ENCODE results near the gene GPR39.

Gene GPR39

DNA sequence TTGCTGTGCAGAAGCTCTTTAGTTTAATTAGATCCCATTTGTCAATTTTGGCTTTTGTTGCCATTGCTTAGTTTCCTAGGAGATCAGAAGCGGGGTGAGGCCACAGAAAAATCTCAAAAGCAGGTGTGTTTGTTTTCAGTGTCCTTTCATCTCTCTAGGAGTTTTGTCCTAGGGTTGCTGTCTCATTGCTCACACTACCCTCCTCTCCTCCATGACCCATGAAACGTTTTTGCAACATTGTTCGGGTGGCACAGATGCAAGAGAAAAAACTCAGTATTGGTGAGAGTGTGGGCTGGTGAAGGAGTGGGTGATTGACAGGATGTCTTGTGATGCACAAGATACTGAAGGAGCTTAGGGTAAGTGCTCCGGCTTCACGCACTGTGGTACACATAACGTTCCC lies 149.8 kb downstream of the GPR39 start:
- no peak for DNase-seq (ENCODE audit: low read depth in 3 of 3)

DNA sequence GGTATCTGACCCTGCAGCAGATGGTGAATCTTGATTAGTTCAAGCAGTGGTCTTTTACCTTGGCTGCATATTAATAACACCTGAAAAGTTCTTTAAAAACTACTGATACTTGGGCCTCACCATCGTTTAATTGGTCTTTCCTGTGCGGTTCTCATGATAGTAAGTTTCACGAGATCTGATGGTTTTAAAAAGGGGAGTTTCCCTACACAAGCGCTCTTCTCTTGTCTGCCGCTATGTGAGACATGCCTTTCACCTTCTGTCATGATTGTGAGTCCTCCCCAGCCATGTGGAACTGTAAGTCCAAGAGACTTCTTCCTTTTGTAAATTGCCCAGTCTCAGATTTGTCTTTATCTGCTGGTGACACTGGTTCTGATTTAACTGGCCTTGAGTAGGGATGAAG lies 151.1 kb downstream of the GPR39 start:
- no peak for DNase-seq (ENCODE audit: low read depth in 3 of 3)

DNA sequence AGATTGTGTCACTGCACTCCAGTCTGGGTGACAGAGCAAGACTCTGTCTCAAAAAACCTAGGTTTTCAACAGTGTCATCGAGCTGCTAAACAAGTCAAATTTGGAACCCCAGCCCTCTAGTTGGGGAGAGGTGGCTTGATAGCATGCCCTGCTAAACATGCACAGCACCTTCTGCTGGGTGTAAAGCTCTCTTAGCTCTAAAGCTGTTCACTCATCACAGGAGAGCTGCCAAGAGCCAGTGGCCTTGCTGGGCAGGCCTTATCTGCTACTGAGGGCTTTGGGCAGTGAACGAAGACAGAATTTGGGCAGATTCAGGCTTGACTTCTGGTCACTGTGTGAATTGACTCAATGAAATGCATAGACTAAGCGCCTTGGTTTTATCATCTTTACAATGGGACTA lies 152.1 kb downstream of the GPR39 start:
- DNase-seq (ENCODE audit: low read depth in 3 of 3) = no peak

DNA sequence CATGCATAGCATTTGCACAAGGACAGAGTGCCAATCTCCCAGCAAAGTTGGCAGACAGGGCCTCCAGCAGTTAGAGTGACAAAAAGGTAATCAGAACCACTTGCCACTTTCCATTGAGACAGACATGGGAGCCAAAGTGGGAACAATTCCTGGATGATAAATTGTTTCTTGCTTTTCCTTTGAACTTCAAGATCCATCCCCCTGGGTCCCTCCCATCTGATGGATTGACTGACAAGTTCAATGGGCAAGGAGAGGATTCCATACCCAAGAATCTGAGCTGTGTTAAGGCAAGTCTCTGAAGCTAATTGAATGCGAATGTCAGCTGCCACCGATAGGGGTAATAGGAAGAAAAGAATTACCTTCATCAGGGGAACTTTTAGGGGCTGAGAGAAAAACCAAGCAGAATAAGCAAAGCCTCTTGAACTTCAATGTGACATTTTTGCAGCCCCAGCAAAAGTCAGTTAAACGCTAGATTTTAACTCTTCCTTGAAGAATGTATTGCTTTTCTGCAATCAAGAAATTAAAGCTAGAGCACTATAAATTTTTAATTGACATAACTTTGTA lies 156.9 kb downstream of the GPR39 start:
- DNase-seq (ENCODE audit: low read depth in 3 of 3) = no peak

DNA sequence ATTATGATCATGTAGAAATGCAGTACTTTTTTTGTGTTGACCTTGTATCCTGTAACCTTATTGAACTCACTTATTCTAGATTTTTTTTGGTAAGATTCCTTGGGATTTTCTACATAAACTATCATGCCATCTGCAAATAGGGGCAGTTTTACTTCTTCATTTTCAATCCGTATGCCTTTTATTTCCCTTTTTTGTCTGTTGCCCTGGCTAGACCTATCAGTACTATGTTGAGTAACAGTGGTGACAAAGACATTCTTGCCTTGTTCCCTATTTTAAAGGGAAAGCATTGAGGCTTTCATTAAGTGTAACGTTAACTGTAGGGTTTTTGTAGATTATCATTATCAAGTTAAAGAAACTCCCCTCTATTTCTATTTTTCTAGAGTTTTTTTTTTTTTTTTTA lies 161.1 kb downstream of the GPR39 start:
- DNase-seq (ENCODE audit: low read depth in 3 of 3) = no peak

DNA sequence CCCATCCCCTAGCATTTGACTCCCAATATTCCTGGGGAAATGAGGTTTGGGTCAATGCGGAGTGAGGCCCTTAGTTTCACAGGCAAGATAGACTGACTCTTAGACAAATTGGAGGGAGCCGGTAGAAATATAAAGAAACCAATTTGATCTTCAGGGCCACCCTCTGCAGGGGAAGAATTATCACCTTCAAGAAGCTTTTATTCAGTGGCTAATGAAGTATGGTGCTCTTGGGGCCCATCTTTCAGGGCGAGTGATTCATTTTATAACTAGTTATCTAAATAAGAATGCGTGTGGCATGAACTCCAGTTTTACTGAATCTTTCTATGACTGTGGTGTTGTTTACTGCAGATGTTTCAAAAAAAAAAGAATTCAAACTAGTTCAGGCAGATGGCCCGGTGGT lies 165.0 kb downstream of the GPR39 start:
- DNase-seq (ENCODE audit: low read depth in 3 of 3) = no peak

DNA sequence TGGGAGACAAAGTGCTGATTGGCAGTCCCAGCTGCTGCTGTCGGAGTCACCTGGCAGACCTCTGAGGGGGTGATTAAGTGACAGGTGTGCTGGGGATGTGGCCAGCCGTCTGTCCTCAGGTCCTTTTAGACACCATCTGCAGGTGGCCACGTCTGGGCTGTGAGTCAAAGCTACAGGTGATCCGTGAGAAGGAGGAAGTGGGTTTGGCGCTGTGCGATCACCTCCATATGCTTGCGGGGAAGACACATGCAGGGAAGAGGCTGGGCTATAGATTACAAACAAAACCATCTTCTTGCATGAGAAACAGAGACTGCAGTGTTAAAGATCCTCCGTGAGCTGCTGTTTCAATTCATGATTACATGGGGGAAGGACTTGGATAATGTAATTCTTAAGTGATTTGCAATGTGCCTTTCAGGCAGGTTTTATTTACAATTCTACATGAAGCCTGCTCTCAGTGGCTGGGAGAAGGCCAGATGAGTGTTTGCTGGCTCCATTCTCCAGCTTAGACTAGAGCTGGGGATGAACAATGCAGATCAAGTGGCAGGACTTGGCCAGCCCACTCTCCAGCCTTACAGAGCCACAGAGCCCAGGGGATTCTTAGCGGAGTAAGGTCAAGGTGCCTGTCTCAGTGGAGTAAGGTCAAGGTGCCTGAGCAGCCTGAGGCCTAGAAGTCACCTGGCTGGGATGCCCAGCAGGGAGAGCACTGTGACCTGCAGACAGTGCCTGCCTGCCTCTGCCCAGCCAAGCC lies 165.6 kb downstream of the GPR39 start:
- no peak for DNase-seq (ENCODE audit: low read depth in 3 of 3)

DNA sequence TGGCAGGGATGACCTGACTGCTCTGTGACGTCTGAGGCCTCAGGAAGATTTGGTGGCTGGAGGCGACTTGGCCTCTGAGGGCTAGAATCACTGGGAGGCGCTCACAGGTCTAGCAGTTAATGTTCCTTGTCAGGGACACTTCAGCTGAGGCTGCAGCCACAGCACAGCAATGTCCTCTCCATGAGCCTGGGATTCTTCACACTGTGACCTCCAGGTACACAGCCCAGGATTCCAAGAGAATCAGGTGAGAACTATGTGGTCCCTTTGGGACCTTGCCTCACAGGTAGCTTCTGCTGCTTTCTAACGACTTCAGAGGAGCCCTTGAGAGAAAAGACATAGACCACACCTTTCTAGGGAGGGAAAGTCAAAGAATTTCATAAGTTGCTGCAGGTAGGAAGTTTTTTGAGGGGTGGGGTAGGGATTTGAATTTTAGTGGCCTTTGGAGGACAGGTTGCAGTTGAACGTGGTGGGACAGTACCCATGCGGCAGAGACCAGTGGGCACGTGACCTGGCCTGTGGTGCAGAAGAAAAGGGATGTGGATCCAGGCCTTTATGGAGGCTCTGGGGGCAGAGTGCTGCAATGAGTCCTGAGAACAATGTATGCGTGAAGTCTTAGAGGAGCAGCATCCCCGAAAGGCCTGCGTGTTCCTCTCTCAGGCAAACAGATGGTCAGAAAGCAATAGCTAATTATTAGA lies 167.2 kb downstream of the GPR39 start:
- DNase-seq (ENCODE audit: low read depth in 3 of 3) = no peak

DNA sequence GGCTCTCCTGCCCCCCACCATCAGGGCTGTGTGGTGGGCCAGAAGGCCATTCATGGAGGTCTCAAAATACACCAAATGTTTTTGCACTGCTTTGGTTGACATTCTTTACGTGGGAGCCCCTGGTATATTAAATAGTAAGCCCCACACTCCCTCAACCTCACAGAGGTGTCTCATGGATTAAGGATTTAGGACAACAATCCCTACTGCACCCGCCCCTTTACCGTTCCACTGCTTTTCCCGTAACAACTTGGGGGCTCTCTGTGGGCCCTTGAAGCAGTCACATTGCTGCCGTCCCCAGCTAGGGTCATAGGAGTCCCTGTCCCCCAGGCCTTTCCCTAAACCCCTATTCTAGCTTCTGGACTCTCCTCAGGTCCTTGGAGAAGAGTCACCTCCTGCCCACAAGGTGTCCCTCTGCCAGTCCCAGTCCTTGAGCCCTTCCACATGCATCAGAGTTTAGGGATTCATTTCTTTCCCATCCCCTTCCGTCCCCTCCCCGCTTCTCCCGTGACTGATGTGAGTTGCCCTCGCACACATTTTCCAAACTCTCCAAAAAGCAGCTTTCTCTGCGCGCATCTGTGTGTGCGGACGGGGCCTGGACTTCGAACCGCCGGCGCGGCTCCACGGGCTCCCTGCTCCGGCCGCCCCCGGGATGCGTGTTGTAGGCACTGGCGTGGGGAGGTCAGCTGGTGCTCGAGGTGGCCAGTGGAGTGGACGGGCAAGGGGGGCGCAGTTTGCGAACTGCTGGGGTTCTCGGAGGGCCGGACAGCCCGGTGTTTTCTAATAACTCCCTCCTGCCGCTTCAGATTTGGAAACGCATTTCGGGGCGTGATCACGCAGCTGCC lies 168.6 kb downstream of the GPR39 start:
- no peak for DNase-seq (ENCODE audit: low read depth in 3 of 3)

DNA sequence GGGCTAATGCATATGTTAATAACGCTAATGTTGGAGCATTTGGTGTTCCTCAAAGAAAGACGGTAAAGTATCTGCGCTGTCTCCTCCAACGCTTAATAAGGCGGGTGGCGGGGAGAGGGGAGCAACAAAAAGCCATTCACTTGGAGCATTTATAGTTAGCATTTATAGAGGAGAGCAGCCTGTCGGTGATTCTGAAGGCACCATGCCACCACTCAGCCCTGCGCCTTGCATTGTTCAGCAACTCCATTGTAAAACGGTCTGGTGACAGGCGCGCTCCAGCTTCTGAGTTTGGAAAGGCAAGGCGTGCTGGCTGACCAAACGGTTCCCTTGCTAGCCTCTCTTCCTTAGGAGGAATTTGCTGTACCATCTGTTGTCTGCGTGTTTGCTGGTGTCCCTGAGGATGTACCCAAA lies 169.5 kb downstream of the GPR39 start:
- no peak for DNase-seq (ENCODE audit: low read depth in 3 of 3)

DNA sequence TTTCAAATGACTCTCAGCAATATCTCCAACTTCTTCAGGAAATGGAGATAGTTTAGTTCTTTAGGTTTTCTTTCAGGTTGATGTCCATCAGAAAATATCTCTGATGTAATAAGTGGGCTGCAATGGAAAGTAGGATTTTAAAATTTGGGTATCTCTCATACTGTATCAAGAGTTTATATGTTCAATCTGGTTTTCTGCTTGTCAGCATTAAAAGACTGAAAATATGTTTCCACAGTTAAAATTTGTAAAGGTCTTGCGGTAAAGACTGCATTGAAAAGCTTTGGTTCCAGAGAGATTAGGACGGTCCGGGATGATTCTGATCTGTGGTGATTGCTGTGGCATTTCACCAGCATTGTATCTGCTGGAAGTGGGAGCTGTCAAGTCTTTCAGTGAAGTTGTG lies 170.2 kb downstream of the GPR39 start:
- DNase-seq (ENCODE audit: low read depth in 3 of 3) = no peak

DNA sequence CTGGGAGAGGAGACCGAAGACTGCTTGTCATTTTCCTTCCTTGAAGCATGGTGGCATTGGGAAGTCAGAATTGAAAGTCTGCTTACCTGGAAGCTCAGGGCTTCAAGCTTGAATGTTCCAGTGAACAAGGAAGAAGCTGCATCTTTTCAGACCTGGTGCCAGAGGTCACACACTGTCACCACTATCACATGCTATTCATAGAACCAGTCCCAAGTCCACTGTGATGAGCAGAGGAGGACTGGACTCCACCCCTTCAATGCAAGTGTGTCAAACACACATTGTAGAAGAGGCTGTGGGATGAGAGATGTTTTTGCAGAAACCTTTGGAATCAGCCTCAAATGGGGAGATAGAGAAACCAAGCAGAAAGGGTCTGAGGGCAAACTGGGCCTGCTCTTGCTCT lies 172.0 kb downstream of the GPR39 start:
- DNase-seq (ENCODE audit: low read depth in 3 of 3) = no peak

DNA sequence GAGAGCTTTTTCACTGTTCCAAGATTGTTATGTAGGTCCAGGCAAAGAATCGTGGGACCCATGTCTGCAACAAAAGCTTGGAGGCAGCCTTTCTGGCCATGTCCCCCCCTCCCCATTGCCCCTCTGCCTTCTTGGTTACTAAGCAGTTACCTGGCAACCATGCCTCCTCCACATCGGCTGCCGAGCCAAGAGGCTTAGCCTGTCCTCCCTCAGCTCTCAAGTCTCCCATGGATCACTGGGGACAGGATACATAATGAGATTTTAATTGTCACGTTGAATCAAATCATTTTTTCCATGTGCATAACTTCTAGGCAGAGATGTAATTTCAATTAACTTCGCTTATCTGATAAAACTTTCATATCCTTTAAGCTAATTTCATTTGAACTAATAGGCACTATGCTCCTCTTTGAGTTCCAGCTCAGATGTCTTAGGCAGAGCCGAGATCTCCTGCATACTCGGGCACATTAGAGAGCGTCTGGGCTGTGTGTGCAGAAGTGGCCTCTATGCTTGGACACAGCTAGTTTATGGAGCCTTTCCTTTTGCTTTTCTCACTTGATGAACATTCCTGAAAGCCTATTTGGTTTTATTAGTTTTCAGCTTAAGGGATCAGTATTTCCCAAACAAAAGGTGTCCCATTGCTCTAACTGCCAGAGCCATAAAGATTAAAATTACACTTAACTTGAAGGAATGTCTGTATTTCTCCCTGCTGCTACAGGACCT lies 172.7 kb downstream of the GPR39 start:
- DNase-seq (ENCODE audit: low read depth in 3 of 3) = no peak

DNA sequence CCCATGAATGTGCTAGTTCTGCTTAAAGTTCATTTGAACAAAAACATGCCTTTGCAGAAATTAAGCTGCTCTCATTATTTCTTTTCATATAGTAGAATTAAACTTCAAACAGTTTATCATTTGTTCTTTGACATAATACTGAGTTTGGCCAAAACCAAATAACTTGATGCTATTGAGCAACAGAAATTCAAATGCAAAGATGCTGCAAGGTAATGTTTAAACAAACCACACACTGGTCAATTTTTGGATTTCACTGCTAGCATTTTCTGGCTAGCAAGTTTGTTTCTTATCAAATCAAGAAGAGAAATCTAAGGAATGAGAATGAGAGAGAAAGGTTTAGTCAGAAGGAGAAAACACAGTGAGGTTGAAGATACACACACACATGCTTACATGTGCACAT lies 173.4 kb downstream of the GPR39 start:
- DNase-seq (ENCODE audit: low read depth in 3 of 3) = no peak

DNA sequence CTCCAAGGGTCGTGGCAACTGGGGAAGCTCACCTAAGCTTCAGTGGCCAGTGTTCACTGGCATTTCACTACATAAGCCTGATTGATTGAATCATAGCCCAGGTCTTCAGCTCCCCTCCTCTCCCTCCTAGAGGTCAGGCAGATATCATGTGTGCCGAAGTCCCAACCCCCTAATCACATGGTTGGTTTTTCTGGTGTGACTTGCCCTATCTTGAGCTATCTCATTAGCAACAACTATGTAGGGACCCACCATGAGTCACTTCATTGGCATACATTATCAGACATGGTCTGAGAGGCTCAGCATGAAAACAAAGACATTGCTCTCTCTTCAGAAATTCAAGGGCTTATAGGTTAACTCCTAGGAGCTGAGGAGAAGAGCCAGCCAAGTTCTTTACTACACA lies 176.6 kb downstream of the GPR39 start:
- DNase-seq (ENCODE audit: low read depth in 3 of 3) = no peak

DNA sequence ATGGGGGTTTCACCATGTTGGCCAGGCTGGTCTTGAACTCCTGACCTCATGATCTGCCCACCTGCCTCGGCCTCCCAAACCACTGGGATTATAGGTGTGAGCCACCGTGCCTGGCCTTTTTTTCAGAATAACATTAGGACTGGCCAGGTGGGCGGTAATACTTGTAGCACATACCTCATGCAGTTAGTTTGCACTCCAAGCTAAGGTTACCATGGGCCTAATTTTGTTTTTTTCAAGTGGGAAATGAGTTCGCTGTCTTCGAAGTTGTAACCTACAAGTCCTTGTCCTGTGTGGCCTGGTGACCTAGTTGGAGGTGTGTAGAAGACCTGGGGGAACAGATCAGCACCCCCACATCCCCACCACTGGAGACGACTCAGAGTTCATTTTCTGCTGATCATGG lies 178.6 kb downstream of the GPR39 start:
- no peak for DNase-seq (ENCODE audit: low read depth in 3 of 3)

DNA sequence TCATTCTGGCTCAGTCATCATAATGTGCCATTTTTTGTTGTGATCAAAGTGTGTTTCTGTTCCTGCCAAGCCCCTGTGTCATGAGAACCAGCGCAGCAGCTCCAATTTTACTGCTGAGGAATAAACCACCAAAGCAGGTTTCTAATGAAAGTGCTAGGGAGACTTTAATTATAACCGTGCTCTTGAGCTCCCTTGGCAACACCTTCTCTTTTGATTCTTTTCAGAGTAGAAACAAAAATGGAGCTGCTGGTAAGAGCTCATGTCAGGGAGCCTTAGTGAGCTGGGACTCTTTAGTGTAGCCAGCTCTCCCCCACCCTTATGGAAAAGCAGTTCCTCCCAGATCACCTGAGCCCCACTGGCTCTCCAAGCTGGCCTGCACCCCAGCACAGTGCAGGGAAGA lies 179.1 kb downstream of the GPR39 start:
- DNase-seq (ENCODE audit: low read depth in 3 of 3) = no peak

DNA sequence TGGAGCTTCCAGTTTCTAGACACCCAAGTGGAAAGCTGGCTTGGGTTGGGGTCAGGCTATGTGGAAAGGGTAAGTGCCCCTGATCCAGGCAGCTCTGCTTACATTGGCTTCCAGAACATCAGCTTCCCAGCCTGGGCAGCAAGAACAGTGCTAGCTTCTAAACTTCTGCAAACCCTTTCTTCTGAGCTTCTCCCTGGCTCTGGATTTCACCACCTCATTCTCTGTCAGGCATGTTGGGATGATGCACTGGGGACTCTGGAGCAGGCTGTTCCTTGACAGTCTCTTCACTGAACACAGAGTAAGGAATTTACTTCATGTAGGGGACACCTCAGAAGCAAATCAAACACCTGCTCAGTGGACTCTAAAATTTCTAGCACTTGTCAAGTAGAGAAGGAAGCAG lies 180.6 kb downstream of the GPR39 start:
- no peak for DNase-seq (ENCODE audit: low read depth in 3 of 3)

DNA sequence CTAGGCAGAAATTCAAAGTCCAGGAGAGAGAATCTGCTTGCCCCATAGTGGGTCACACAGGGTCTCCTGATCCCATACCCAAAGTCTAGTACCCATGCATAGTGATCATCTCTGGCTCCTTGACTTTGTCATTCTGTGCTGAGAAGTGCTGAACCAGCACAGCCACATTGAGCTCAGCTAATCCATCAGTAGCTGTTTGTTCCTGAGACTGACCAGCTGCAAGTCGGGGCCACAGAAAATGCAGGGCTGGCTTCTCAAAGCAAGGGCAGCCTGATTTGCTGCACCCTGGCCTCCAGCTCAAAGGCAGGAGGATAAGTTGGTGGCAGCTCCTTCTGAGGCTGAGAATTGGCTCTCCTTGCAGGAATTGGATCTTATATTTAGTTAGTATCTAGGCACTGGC lies 181.2 kb downstream of the GPR39 start:
- no peak for DNase-seq (ENCODE audit: low read depth in 3 of 3)

DNA sequence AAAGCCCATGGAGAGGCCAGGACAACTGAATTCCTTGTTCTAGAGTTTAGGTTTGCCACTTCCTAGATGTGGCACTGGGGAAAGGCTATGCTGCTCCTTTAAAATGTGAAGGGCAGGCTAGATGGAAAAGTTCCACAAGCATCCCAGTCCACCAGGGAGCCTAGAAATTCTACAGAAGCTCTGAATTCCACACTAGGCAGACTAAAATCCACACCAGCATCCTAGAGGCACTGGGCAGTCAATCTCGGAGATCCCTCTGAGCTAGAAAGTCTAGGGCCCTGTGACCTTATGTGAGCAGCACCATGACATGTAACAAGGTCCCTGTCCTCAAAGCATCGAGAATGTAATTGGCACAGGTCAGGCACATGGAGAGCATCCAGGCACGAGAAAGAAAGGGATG lies 181.9 kb downstream of the GPR39 start:
- no peak for DNase-seq (ENCODE audit: low read depth in 3 of 3)

DNA sequence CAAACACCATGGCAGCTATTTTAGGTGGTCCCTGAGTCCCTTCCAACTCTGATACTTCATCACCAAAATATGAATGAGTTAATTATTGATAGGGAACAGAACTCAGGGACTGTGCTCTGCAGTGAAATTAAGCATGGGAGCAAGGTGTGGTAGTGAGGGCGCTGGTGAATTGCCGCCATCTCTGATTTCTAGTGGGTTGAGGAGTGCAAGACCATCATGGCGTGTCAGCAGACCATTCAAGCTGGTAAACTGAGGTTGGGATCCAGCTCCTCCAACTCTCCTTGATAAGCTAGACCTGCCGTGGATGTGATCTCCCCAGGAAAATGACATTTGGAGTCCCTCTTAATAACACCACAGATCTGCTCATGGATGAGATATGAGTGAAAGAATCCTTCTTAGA lies 183.0 kb downstream of the GPR39 start:
- DNase-seq (ENCODE audit: low read depth in 3 of 3) = no peak

DNA sequence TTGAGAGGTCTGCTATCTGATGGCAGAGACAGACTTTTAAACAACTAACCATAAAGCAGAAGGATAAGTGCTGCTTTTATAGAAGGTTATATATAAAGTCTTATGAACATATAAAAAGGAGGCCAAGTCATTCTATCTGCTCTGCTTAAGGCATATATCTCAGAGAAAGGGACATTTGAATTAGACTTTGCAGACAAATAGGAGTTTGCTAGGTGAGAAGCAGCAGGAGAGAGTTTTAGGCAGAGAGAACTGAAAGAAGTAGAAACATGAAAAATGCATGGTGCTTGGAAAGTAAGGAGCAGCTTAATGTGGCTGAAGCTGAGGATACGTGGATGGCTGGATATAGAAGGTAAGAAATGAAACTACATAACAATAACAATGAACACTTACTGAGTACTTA lies 188.0 kb downstream of the GPR39 start:
- no peak for DNase-seq (ENCODE audit: low read depth in 3 of 3)
